HG03571 (cell line): Measurements from ENCODE around the gene SLC35G1.
A peak's percentile ranks its signal among the peaks of the same experiment; 100 is the strongest.

Experiments used
- ATAC-seq: cut with Tn5 transposase; IDR thresholded peaks from one replicate; pipeline ENCODE4 v1.9.1; 2021; ENCODE audit not compliant: unreplicated experiment

The SLC35G1 gene

DNA sequence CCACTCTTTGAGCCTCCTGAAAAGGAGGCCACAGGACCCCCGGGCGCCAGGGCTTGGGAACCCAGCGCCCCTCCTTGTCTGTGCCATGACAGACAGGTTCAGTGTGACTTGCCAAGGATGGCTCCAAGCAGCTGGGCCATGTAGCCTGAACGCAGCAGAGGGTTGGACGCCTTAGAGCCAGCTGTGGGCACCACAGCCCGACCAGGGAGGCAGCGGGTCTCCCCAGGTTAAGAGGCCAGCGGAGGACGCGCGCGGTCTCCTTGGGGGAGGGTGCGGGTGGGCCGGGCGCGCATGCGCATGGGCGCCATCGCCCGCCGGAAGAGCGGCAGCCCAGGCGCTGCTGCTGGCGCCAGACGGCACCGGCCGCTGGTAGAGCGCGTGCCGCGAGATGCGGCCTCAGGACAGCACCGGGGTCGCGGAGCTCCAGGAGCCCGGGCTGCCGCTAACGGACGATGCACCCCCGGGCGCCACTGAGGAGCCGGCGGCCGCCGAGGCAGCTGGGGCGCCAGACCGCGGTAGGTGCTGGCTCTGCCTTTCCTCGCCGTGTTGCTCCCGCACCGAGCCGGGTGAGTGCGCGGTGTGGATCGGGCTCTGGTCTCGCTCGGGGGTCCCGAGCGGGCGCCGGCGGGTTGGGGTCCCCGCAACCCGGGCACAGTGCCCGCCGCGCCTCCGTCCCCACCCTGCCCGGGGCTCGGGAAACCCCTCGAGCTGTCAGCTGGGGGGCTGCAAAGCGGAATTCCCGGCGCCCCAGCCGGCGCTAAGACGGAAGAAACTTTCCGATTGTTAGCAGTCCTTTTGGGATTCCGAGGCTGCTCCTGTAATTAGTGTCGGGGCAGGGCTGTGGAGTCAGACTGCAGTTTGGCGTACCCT is at the start of gene SLC35G1:
Gene SLC35G1, plus strand, starts transcription at position 333 of the 870 bp plus-strand sequence. Its CDS starts 56 bp downstream, at position 389.
- peak; percentile 93 for ATAC-seq

- ATAC-seq, result no peak
Observed at GRCh38 chr10:93844979-93845626, 48.7 kb upstream of the SLC35G1 start.

GRCh38 chr10:93849593-93849992 is 44.2 kb upstream of the SLC35G1 start:
- no peak for ATAC-seq

DNA sequence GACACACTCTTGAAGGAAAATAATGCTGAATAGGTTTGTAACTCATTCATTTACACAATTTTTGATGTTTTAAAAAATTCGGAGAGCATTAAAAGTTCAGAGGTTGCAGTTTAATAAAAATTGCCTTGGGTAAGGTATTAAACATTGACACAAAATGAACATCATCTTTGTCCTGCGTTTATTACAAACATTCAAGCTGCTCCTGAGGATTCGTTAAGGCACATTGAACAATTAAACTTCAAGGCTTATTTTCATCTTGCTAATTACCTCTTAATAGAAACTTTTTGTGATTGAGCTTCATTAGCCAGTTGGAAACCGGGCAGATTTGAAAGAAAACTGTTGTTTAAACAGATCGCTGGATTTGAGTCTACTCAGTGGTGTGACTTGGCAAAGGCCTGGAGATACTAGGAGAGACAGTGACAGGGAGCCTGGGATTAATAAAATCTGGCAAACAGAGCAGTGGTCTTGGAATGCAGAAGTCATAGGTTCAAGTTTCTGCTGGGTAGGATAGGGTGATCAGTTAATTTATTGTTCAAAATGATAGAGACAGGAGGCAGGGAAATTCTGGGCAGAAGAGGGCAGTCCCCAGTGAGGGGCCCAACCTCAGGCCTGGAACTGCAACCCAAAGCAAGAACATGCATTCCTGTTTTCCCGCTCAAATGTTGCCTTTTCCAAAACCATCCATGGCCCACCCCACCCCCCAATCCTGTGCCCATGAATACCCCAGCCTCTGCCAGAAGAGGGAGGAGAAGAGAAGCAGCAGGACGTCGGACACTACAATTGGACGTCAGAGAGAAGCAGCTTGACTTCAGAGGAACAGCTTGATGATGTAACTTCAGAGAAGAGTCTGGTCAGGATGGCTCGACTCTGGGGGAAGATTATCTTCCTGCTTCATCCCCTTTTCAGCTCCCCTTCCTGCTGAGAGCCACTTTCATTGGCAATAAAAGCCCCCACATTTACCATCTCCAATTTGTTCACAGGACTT is 43.5 kb upstream of the SLC35G1 start:
- no peak for ATAC-seq

DNA sequence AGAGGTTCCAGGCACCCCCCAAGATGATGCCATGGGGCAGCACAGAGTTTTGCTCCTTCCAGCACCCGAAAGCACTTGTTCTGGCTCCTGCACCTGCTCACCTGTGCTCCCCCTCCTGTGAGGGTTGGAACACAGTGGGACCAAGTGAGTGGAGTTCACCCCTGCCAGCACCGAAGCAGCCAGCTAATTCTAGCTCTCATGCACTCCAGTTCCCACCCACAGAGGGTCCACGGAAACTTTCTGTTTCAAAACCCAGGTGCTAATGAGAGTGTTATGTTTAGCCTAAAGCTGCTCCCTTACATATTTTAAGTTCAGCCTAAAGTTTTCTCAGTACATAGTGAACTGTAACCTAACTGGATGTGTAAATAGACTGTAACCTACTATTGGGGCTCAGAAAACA is 42.6 kb upstream of the SLC35G1 start:
- no peak for ATAC-seq

DNA sequence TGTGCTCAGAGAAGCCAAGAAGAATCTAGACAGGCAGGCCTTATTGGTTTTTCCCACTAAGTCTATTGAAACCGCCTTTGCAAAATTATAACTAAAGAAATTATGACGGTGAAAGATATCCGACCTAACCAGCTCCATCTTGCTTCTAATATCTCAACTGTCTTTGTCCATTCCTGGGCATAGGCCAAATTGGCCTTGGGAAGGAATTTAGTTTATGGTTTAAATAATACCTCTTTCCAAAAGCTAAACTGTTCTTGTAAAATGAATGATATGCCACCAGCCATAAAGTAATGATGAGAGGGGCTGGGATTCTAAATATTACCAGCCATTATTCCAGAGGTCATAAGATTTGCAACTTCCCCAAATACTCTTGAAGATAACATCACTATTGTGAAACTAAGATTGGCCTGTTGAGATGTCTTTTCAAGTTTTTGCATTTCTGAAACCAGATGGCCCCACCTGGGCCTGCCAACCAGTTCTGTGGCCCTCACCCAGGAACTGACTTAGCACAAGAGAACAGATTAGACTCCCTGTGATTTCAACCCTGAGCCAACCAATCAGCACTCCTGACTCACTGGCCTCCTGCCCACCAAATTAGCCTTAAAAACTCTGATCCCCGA is 41.2 kb upstream of the SLC35G1 start:
- no peak for ATAC-seq

GRCh38 chr10:93854975-93855374 is 38.8 kb upstream of the SLC35G1 start:
- no peak for ATAC-seq

- ATAC-seq, result no peak
Observed at GRCh38 chr10:93856349-93857145, 37.2 kb upstream of the SLC35G1 start.

DNA sequence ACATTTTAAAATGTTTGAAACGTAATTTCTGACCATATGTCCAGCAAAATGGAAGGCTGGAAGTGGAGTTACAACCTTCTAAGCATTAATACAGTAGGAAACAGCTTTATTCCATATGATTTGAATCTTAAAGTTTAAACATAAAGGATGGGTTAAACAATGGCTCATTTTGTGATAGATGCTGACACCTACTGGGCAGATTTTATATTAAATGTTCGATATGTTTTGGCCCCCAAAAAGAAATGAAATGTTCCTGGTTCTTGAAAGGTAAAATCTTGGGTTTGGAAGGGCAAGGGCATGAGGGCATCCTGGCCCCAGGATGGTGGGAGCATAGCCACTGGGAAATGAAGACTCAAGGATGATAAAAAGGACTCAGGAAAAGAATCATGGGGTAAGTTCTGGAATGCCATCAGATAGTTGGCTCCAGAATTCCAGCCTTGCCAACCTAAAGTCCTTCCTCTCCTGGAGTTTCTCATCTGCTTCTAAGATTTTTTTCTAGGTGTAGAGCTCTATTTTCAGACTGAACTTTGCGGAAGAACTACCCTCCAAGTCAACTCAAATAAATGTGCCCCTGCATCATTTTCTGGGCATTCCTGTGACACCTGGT is 34.6 kb upstream of the SLC35G1 start:
- no peak for ATAC-seq

GRCh38 chr10:93861825-93862224 is 32.0 kb upstream of the SLC35G1 start:
- ATAC-seq, result no peak

DNA sequence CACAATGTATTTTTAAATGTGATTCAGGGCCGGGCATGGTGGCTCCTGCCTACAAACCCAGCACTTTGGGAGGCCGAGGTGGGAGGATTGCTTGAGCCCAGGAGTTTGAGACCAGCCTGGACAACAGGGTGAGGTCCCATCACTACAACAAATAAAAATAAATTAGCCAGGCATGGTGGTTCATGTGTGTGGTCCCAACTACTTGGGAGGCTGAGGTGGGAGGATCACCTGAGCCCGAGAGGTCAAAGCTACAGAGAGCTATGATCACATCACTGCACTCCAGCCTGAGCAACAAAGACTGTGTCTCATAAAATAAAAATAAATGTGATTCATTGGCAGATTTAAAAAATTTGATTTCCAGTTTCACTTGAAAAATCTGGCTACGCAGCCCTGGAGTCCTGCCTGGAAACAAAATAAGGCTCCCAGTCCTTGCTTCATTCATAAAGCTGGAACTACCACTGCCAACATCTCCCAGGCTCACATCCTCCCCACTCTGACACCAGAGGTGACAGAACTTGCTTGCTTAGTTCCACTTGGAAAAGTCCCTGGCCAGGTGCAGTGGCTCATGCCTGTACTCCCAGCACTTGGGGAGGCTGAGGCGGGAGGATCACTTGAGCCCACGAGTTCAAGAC is 27.9 kb upstream of the SLC35G1 start:
- no peak for ATAC-seq

DNA sequence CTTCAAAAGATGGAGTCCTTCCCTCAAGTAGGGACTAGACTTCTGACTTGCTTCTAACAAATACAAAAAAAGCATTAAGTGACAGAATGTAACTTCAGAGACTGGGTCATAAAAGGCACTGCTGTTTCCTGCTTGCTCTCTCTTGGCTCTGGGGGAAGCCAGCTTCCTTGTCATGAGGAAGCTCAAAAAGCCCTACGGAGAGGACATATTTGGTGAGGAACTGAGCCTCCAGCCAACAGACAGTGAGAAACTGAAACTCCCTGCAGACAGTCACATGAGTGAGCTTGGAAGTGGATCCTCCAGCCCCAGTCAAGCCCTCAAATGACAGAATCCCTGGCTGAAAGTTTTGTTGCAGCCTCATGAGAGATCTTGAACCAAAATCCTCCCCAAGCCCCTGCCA is 26.3 kb upstream of the SLC35G1 start:
- no peak for ATAC-seq

DNA sequence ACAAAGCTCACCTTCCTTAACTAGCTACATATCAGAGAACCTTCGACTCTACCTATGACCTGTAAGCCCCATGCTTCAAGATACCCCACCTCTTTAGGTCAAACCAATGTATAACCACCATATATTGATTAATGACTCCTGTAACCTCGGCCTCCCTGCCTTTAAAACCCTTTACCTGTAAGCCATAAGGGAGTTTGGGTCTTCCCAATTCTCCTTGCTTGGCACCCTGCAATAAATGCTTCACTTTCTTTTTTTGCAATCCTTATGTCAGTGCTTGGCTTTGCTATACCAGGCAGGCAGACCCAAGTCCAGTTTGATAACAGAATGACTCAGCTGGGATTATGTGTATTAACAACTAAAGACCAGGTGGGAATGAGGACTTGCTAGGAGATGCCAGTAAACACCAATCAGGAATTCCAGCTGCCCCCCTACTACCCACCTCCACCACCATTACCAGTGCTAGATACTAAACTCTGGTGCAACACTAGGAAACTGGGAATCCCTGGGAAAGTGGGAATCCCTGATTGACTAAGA is 22.0 kb upstream of the SLC35G1 start:
- ATAC-seq, result no peak

DNA sequence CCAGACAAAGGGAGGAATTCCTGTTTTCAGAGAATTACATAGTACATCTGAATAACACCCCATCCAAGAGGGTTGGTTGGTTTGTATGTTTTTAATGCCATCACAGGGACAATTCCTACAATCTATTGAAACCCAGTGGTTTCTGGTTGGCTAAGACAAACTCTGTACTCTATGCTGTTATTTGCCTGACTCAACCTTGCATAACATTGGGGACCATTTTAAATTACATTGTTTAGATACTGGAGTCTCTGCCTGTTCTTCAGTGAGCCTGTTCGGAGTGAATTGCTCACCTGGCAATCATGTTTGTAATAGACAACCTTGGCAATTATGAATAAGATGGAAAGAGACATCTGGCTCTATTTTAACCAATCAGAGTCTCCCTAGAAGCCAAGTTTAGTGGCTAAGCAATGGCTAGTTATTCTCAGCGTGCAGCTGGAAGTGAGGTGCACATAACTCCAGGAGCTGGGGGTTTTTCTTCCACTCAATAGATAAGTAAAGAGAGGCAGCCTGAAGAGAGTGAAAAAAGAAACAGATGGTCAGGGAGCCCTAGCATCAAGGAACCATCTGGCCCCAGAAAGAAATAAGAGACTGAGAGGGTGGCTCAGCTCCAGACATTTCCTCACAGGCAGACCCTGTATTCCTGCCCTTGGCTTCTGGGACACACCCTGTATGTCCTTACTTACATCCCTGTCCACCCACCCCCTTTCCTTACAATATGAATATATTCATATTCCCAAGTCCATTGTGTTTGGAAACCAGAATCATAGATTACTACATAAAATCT is 21.2 kb upstream of the SLC35G1 start:
- ATAC-seq, result no peak

GRCh38 chr10:93873420-93874115 is 20.2 kb upstream of the SLC35G1 start:
- ATAC-seq, result no peak

GRCh38 chr10:93874309-93875031 is 19.3 kb upstream of the SLC35G1 start:
- no peak for ATAC-seq

GRCh38 chr10:93875032-93875358 is 18.8 kb upstream of the SLC35G1 start:
- no peak for ATAC-seq
